Measurements from ENCODE around the gene CNOT1. TPM values are rescaled to one million over a fixed set of nuclear protein-coding genes. Genes with fewer than 3 reads are reported as not detected.

CNOT1 gene
- total and polyA plus RNA-seq, 2 of the 4 experiments (the other 2 are of a cell fraction) = 85.5 to 357 TPM

GRCh38 chr16:58478427-58478826, 151.2 kb downstream of the CNOT1 start:
- Histone ChIP-seq H3K27ac (ENCODE audit: insufficient read depth, low read length) (no peak overlapping the region), H2BK15ac (ENCODE audit: low read depth, low read length) (no peak overlapping the region), H3K4me2 (ENCODE audit: low read depth, low read length) (no peak overlapping the region), H3K18ac (ENCODE audit: low read depth, low read length) (no peak overlapping the region), H3K14ac (replicated peaks; ENCODE audit: low read depth, low read length) (no peak overlapping the region), H2AK9ac (replicated peaks; ENCODE audit: low read depth, low read length, poor library complexity) (no peak overlapping the region), H3K79me1 (ENCODE audit: low read depth in 1 of 2, low read length in 2 of 2) (no peaks in the 10 kb centered on the region), H3K9me1 (ENCODE audit: insufficient read depth, low read length) (no peaks in the 10 kb centered on the region), H3K23ac (ENCODE audit: low read depth, low read length) (no peak overlapping the region), H3K4me1 (ENCODE audit: control insufficient read depth, insufficient read depth, low read length) (no peaks in the 10 kb centered on the region), H2AFZ (replicated peaks; ENCODE audit: low read length, poor library complexity) (no peak overlapping the region), H4K5ac (ENCODE audit: low read depth, low read length) (no peak overlapping the region), H3K9ac (ENCODE audit: low read depth, low read length) (no peak overlapping the region), H2BK5ac (ENCODE audit: low read depth, low read length, poor library complexity, severe bottlenecking) (no peak overlapping the region), H4K20me1 (ENCODE audit: insufficient read depth, low read length) (no peaks in the 10 kb centered on the region), H3K9me3 (ENCODE audit: control insufficient read depth, insufficient read depth, low read length) (no peaks in the 10 kb centered on the region), H4K8ac (ENCODE audit: low read depth in 2 of 2, low read length in 2 of 2) (no peak overlapping the region), H4K91ac (ENCODE audit: insufficient read depth, low read depth, low read length) (no peak overlapping the region), H2BK120ac (ENCODE audit: low read depth, low read length) (no peak overlapping the region), H3K4me3 (ENCODE audit: insufficient read depth, low read depth, low read length) (no peak overlapping the region), H3K4ac (ENCODE audit: low read depth, low read length) (no peak overlapping the region), H3K56ac (ENCODE audit: extremely low read depth, insufficient read depth, low read length) (no peak overlapping the region), H3K27me3 (ENCODE audit: control insufficient read depth, insufficient read depth, low read length) (peaks cover 24% of the 10 kb centered on the region), H2BK20ac (ENCODE audit: low read depth, low read length) (no peak overlapping the region), H2AK5ac (ENCODE audit: low read depth, low read length) (no peak overlapping the region), H3K36me3 (ENCODE audit: control insufficient read depth, insufficient read depth, low read length) (no peaks in the 10 kb centered on the region)
- ATAC-seq (ENCODE audit: low read depth) = no peak
- no peak for TF ChIP-seq BHLHE40 (IDR thresholded peaks at IDR 0.05; ENCODE audit: low read depth, low read length)
- no peak for TF ChIP-seq MAZ (IDR thresholded peaks at IDR 0.05; ENCODE audit: borderline replicate concordance, low read depth, low read length)
- no peak for TF ChIP-seq POLR2A (IDR thresholded peaks at IDR 0.05; ENCODE audit: low read depth, low read length)
- no peak for TF ChIP-seq CTCF (conservative IDR thresholded peaks at IDR 0.05; ENCODE audit: low read depth, low read length)
- no peak for TF ChIP-seq SMC3 (IDR thresholded peaks at IDR 0.05; ENCODE audit: low read depth, low read length)
- TF ChIP-seq, protein P1, sequence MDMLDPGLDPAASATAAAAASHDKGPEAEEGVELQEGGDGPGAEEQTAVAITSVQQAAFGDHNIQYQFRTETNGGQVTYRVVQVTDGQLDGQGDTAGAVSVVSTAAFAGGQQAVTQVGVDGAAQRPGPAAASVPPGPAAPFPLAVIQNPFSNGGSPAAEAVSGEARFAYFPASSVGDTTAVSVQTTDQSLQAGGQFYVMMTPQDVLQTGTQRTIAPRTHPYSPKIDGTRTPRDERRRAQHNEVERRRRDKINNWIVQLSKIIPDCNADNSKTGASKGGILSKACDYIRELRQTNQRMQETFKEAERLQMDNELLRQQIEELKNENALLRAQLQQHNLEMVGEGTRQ (IDR thresholded peaks at IDR 0.05; ENCODE audit: low read depth, low read length) = no peak
- TF ChIP-seq MXI1 (IDR thresholded peaks at IDR 0.05; ENCODE audit: borderline replicate concordance, low read depth, low read length) = no peak
- no peak for DNase-seq
- intact Hi-C loops (cut with micrococcal nuclease) (no loop called here), in situ Hi-C loops (cut with MboI; ENCODE audit: low sequenced_read_pairs) (no loop called here), dilution Hi-C loops (cut with HindIII; ENCODE audit: low sequenced_read_pairs, unreplicated experiment) (no loop called here)
- no TSS peak for BruUV-seq (replicated peaks)
- WGBS, 2 experiments (ENCODE audit: extremely low coverage in 2 of 2, insufficient read length in 1 of 2) = no CpG with 5 or more reads among the region's 2 CpGs
- ChIA-PET CTCF (interaction anchor here (1.3 kb wide), 1 partner anchor 142 kb away, joined by 5 read pairs; no protein-coding TSS in a partner anchor), POLR2A (ENCODE audit: unreplicated experiment) (no interaction called here)

All from IMR-90 (cell line).